ENCODE measurements around the gene ALDOA.
"Not testable (repeated sequence)": the region's sequence is repeated elsewhere in the genome, so short reads cannot be mapped to it uniquely, and the experiment has no call there.

Gene ALDOA

GRCh38 chr16:30092373-30093010, 26.9 kb downstream of the ALDOA start:
- DNase-seq = peak; percentile 7

- no peak for DNase-seq
Observed at GRCh38 chr16:30094541-30095165, 29.1 kb downstream of the ALDOA start.

- DNase-seq = no peak
Observed at GRCh38 chr16:30095166-30096078, 29.9 kb downstream of the ALDOA start.

GRCh38 chr16:30096105-30096861, 30.7 kb downstream of the ALDOA start, which contains the start of gene YPEL3:
TSS of gene YPEL3 (minus strand) at chr16:30096213. CDS start at chr16:30095482, 731 bp downstream.
- peak; percentile 78 for DNase-seq

GRCh38 chr16:30096862-30097563, 31.5 kb downstream of the ALDOA start:
- no peak for DNase-seq

- DNase-seq = no peak
Observed at GRCh38 chr16:30104090-30104489, 38.5 kb downstream of the ALDOA start.

GRCh38 chr16:30104492-30104891, 38.9 kb downstream of the ALDOA start:
- no peak for DNase-seq

GRCh38 chr16:30108059-30108850, 42.7 kb downstream of the ALDOA start:
- no peak for DNase-seq

- DNase-seq = no peak
Observed at GRCh38 chr16:30110661-30111060, 45.1 kb downstream of the ALDOA start.

- DNase-seq = peak; percentile 4
Observed at GRCh38 chr16:30112197-30113030, 46.9 kb downstream of the ALDOA start.

GRCh38 chr16:30113031-30113710, 47.6 kb downstream of the ALDOA start, which contains the start of gene GDPD3:
TSS of gene GDPD3 (minus strand) at chr16:30113537. CDS start at chr16:30113478, 59 bp downstream.
- DNase-seq = no peak

GRCh38 chr16:30113711-30114333, 48.3 kb downstream of the ALDOA start:
- no peak for DNase-seq

GRCh38 chr16:30114411-30114810, 48.9 kb downstream of the ALDOA start:
- no peak for DNase-seq

- DNase-seq = not testable (repeated sequence)
Observed at GRCh38 chr16:30114833-30115232, 49.3 kb downstream of the ALDOA start.

GRCh38 chr16:30115238-30115637, 49.7 kb downstream of the ALDOA start:
- DNase-seq = no peak

GRCh38 chr16:30116291-30117207, 51.0 kb downstream of the ALDOA start:
- no peak for DNase-seq

GRCh38 chr16:30117768-30118167, 52.2 kb downstream of the ALDOA start:
- DNase-seq = no peak

- no peak for DNase-seq
Observed at GRCh38 chr16:30119428-30119827, 53.9 kb downstream of the ALDOA start.
